HG02763 (cell line): ENCODE data around the gene LACTBL1.

Source experiments
- ATAC-seq: cut with Tn5 transposase; IDR thresholded peaks from one replicate; pipeline ENCODE4 v1.9.1; 2021; ENCODE audit warnings: mild to moderate bottlenecking, moderate library complexity; ENCODE audit not compliant: unreplicated experiment

Gene LACTBL1

DNA sequence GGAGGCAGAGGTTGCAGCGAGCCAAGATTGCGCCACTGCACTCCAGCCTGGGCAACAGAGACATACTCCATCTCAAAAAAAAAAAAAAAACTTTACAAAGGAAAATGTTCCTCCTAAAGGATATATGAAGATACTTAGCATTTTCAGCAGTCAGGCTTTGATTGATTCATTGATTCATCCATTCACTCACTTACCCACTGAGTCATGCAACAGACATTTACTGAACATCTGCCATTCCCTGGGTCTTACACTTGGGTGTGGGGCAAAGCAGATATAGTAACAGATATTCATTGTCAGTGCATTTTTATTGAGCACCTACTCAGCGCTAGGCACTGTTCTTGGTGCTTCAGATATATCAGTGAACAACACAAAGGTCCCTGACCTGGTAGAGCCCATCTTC is 5.6 kb upstream of the LACTBL1 start:
- ATAC-seq: no peak

GRCh38 chr1:22976461-22977243 is 4.0 kb upstream of the LACTBL1 start:
- ATAC-seq: peak; percentile 47

DNA sequence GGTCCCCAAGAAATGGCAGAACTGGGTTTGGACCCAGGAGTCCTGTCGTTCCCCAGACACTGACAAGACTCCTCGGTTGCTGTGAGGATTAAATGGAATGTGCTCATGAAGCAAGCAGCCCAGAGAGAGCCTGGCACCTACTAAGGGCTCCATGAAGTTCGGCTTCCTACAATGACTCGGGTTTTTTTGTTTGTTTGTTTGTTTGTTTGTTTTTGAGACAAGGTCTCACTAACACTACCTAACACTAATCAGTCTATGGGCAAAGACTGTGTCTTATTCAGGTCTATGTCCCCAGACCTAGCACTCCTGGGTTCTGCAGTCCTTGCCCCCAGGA is 3.4 kb upstream of the LACTBL1 start:
- no peak for ATAC-seq

DNA sequence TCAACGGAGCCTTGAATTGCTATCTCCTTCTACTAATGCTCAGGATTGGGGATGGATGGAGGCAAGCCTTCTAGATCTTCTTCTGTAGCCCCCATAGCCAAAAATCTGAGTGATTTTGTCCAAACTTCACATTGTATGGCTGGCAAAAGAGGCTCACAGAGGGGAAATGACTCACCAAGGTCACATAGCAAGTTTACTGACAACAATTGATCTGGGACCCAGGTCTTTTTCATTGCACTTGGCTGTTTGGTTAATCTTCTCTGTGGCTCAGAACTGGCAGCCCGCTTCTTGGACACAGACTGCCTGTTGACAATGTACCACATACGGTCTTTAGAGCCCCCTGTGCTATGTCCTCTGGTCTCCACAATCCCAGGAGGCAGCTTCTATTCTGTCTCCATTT is 3.0 kb upstream of the LACTBL1 start:
- ATAC-seq: no peak

DNA sequence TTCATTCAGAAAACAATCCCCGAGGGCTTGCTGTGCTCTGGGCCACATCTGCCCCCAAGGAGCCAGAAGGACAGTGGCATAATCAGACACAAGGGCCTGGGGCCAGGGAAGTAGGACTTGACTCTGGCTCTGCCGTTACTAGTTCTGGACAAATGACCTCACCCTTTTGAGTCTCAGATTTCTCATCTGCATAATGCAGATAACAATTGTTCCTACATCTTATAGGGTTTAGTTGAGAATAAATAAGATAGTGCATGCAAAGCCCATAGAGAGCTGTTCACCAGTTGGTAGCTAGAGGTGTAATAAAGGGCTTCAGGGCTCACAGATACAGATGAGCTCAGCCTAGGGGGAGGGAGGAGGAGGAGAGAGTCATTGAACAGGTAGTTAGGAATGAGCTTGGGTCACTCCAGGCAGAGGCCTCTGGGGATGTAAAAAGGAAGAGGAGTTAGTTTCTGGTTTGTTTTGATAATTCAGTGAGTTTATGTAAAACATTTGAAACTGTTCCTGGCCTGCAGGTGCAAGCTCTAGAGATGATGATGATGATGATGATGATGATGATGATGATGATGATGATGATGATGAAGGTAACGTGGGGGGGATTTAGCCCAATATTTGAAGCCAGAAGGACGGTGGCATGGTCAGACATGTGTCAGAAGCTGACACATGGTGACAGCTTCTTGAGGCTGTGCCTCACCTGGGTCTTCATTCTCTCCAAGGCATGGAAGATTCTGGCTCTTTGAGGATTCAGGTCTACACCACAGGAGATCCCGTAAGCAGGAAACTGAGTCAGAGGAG is 858 bp downstream of the LACTBL1 start:
- no peak for ATAC-seq

DNA sequence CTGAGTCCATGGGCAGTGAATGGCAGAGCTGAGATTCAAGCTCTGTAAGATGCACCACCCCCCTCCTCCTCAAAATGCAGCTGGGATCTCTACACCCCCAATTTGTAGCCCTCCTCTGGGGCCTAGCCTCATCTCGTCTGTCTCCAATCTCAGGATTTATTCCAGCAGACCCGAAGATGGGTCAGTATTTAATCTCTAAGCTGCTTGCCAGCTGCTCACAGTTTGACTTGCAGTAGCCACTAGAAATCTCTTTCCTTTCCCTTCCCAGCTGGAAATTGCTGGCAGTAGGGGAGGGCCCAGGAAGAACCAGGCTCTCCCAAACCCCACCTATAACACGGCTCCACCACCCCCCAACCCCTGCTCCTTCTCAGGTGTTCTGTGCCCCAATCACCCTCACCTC is 1.5 kb downstream of the LACTBL1 start:
- ATAC-seq: no peak

GRCh38 chr1:22970096-22970495 is 2.6 kb downstream of the LACTBL1 start:
- ATAC-seq: no peak

DNA sequence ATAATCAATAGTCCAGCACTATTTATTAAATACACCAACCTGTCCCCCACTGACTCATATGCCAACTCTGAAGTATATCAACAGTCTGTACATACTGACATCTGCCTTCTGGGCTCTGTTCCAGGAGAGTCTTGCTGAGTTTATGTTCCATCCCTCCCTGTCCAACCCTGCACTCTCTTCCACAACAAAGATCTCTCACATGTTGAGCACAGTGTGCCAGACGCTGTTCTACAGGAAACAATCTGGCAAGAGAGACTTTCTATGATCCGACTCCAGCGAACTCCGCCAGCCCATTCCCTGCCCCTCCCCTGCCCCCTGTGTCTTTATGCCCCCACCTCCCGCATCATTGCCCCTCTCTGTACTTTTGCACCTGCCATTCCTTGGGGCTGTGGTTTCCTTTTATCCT is 3.4 kb downstream of the LACTBL1 start:
- no peak for ATAC-seq

GRCh38 chr1:22967833-22968232 is 4.8 kb downstream of the LACTBL1 start:
- no peak for ATAC-seq

GRCh38 chr1:22966309-22966708 is 6.4 kb downstream of the LACTBL1 start:
- no peak for ATAC-seq

GRCh38 chr1:22963044-22963677 is 9.5 kb downstream of the LACTBL1 start:
- ATAC-seq: no peak

DNA sequence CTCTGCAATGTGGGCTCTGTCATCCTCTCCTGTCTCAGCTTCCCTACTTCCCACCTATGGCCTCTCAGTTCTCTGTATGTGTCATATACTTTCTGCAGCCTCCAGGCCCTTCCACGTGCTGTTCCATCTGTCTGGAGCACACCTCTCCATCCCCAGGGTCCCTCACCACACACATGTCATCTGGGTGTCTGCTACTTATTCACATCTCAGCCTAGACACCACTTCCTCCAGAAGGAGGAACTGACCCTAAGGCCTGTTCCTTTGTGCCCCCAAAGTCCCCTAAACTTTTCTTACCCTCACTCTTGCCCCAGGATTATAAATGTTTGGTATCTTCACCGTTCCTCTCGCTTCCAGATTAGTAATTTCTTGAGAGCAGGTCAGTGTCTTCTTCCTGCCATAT is 10.1 kb downstream of the LACTBL1 start:
- ATAC-seq: no peak

DNA sequence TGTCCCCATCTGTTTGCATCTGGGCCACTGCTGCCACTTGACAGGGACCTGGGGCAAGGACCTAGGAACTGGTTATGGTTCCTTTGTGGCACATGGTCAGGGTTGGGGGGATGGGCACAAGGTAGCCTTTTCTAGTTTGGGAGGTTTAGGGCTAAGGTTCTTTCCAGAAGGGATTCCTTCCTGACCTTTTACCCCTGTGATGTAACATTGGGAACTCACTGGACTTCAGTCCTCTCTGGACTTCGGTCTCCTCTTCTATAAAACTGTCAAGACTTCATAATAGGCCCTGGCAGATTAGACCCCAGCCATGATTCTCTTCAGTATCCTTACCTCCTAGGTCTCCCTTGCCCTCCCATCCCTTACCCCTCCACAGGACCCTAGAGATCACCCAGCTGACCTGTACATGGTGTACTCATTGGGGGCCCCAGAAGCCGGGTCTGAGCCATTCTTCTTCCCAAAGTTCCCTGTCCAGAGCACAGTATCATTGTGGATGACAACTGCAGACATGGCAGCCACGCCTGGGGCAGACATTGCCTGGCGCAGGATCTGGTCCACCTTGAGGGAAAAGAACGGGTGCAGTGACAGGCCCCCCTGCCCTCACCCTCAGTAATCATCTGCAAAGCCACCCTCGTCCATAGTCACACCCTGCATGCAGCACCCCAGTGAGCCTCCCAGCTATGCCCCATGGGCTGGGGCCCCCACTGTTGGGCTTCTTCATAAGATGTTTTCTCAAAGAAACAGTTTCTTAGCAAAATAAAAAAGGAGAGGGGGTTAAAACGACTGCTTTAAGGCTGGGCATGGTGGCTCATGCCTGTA is 12.9 kb downstream of the LACTBL1 start:
- no peak for ATAC-seq

- ATAC-seq: no peak
Measured at GRCh38 chr1:22958556-22958955, 14.1 kb downstream of the LACTBL1 start.

GRCh38 chr1:22957066-22957465 is 15.6 kb downstream of the LACTBL1 start:
- ATAC-seq: no peak

GRCh38 chr1:22955146-22955545 is 17.5 kb downstream of the LACTBL1 start:
- no peak for ATAC-seq

- ATAC-seq: no peak
Measured at GRCh38 chr1:22953740-22954141, 18.9 kb downstream of the LACTBL1 start.

DNA sequence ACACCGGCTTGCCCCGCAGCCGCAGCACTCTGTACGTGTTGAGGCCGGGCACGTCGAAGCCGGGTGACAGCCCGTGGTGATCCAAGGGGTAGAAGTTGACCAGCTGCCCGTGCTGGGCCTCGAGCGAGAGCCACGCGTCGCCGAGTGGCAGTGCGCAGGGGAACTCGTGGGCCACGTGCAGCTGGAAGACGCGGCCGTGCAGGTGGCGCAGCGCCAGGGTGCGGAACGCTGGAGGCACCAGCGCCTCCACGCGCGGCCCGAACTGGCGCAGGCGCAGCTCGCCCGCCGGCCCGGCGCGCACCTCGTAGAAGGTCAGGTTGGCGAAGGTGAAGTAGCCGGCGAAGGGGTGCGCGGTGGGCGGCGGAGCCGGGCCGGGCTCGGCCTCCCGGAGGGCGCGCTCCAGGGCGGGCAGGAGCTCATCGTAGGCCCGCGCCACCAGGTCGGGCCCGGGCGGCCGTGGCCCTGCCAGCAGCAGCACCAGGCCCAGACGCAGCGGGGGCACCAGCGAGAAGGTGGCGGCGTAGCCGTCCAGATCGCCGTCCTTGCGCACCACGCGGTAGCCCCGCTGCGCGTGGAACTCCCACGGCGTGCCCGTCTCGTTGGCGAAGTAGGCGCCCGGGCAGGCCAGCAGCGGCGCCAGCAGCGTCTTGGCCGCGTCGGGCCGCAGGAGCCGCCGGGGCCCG is 19.5 kb downstream of the LACTBL1 start:
- ATAC-seq: no peak

DNA sequence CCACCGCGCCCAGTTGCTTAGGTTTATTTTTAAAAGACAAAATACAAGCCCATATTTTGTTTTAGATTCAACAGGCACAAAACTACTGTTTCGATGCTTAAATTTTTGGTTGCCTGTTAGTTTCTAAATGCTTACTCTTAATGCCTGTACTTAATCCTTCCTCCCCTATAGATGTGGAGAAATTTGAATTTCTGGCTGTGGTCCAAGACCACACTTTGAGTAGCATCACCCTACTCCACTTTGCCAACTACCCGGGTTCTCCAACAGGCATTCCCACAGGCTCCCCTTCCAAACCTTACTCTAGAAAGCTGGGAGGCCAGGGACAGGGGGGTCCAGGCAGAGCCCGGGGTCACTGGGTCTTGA is 20.0 kb downstream of the LACTBL1 start:
- no peak for ATAC-seq

DNA sequence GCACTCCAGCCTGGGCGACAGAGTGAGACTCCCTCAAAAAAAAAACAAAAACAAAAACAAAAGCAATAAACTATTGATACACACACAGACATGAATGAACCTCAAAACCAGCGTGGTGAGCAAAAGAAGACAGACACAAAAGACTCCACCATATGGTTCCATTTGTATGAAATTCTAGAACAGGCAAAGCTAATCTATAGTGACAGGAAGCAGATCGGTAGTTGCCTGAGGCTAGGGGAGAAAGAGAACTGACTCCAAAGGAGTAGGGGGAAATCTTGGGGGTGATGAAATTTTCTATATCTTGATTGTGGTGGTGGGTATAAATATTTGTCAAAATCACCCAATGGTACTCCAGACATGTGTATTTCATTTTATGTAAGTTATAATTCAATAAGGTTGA is 20.9 kb downstream of the LACTBL1 start:
- ATAC-seq: no peak
